Heart right ventricle (tissue), 16 donors: ENCODE data around the gene DEPDC5. TPM values are rescaled to one million over a fixed set of nuclear protein-coding genes. Genes with fewer than 3 reads are reported as not detected.

Experiments
- ATAC-seq, 8 donors: fragments of 200-7000 bp; cut with Tn5 transposase; one replicate each; pipeline ENCODE4 v1.9.1; 2020; ENCODE audit warnings: mild to moderate bottlenecking in 8 of 8, moderate library complexity in 8 of 8, moderate number of reproducible peaks in 1 of 8
- DNase-seq, 2 donors: peaks; one replicate each; pipeline ENCODE4 v3.0.0-alpha.2; 2020
- H3K27ac ChIP-seq, 10 donors: fragments of 200-600 bp; sonication (generic) in 2 of 10; one replicate each; pipeline versions ENCODE4 v1.5.0 to v1.8.0; 2020 to 2022; ENCODE audit warnings: mild to moderate bottlenecking in 3 of 10
- H3K27me3 ChIP-seq, 7 donors: fragments of 200-600 bp; one replicate each; pipeline ENCODE4 v1.8.0; 2021 to 2022; ENCODE audit warnings: mild to moderate bottlenecking in 2 of 7
- H3K36me3 ChIP-seq, 9 donors: fragments of 200-600 bp; sonication (generic) in 1 of 9; one replicate each; pipeline versions ENCODE4 v1.5.0 to v1.8.0; 2020 to 2022; ENCODE audit warnings: mild to moderate bottlenecking in 2 of 9
- H3K4me1 ChIP-seq, 9 donors: fragments of 200-600 bp; sonication (generic) in 1 of 9; one replicate each; pipeline versions ENCODE4 v1.5.0 to v1.8.0; 2020 to 2022; ENCODE audit warnings: mild to moderate bottlenecking in 4 of 9
- H3K4me3 ChIP-seq, 10 donors: fragments of 200-600 bp; sonication (generic) in 2 of 10; one replicate each; pipeline versions ENCODE4 v1.5.0 to v1.8.0; 2020 to 2022; ENCODE audit warnings: mild to moderate bottlenecking in 7 of 10, moderate library complexity in 2 of 10
- H3K9me3 ChIP-seq, 11 donors: fragments of 200-600 bp in 10 of 11; sonication (generic) in 2 of 11; one replicate each; pipeline versions ENCODE4 v1.5.0 to v1.8.0; 2013 to 2022; ENCODE audit warnings: mild to moderate bottlenecking in 2 of 11, control low read depth in 1 of 11, moderate library complexity in 1 of 11
- CTCF ChIP-seq, 9 donors: fragments of 200-600 bp; sonication (generic) in 2 of 9; IDR thresholded peaks; one replicate each; pipeline versions ENCODE4 v1.5.0 to v1.8.0; 2021 to 2022; ENCODE audit warnings: antibody characterized with exemption in 9 of 9, mild to moderate bottlenecking in 5 of 9, moderate library complexity in 1 of 9
- WGBS, 2 donors: extraction: QIAGEN DNeasy Blood & Tissue Kit; methylation state at CpG; one replicate each; pipeline ENCODE4 v1.1.7; 2013; ENCODE audit warnings: inconsistent platforms in 1 of 2; 5-methylcytosine and 5-hydroxymethylcytosine counted together
- intact Hi-C, 10 donors: fragments of 100-400 bp; cut with DNase I; formaldehyde crosslinking; loops; one replicate each; pipeline versions ENCODE4 v1.11.1 to v1.14.2; 2022
- polyA plus RNA-seq, 2 donors: library from polyadenylated mRNA; stranded (reverse); fragments of 200-250 nt; gene quantifications; one replicate each; pipeline ENCODE4 v1.2.3, GENCODE V29; 2013
- total RNA-seq, 10 donors: library from RNA; stranded (reverse); fragmentation: NEBNext Ultra II Directional in 3 of 10; extraction: Animal tissue kit (Norgen Biotek cat#: 25700) in 3 of 10; gene quantifications; one replicate each; pipeline versions ENCODE4 v1.2.1 to v1.2.4, GENCODE V29; 2021 to 2023
- donor health status: Arrhythmogenic right ventricular cardiomyopathy.
- donor health status: ischemic (EF 13 %, LVEDD 7.1; RV severe dilation, severe dysfunction).
- donor health status: healthy with polysubstance abuse.
- donor health status: DM: no; HTN: yes; CAD: no.
- donor health status: DM: no; HTN: no; CAD: no.
- donor health status: ischemic (EF 25% LVEDD 6.9; RV normal size, moderate dysfunction).
- donor health status: ischemic (EF 25% LVEDD 5.7; RV mildly dilated, moderate dysfunction).
- donor health status: healthy.
- donor health status: DM: yes; HTN: yes; CAD: no.
- donor health status: Ischemic cardiomyopathy.
- donor health status: ischemic (EF 35%, LVEDD 5.7; RV mildly dilated, moderate dysfunction).
- donor health status: nonischemic (EF 11% LVEDD 7.7; RV severe dilation, severe dysfunction).
- donor health status: DM: yes; HTN: yes; CAD: no.
- donor health status: PGD.
- donor health status: ischemic (EF 29% LVEDD 5.4; RV normal size, mild dysfunction).
- donor health status: nonischemic (EF 23%, LVEDD 6.1; RV moderate dilation, normal function).

The DEPDC5 gene
- total and polyA plus RNA-seq, 12 donors, result 6.2 to 19.1 (median 14.4) TPM

- TF ChIP-seq CTCF (IDR thresholded peaks at IDR 0.05), result no peak
- intact Hi-C loops, result loop anchor here in 3 of 10 donors (5.0 to 10.0 kb wide), 3 partner anchors 83 to 400 kb away; partner anchors contain the start of gene PISD (in 1 of the 3)
- DNase-seq (peak in 1 of 2 donors; percentile 17), ATAC-seq (peak; percentile 35 to 83 (median 68))
- Histone ChIP-seq H3K4me1 (peaks cover 20 to 63% (median 58%) of the 10 kb centered on the region in 9 donors), H3K4me3 (no peak overlapping the region), H3K27ac (peak overlapping the region; percentile 13 to 83 (median 72)), H3K36me3 (peaks cover 0 to 74% (median 27%) of the 10 kb centered on the region in 9 donors), H3K9me3 (no peaks in the 10 kb centered on the region), H3K27me3 (no peaks in the 10 kb centered on the region)
- WGBS, 2 donors, result 62 to 65% methylated on average over 11 of the region's 11 CpGs
These were observed 201.0 kb downstream of the DEPDC5 start for GRCh38 chr22:31954535-31955523.

GRCh38 chr22:31956360-31956759 lies 202.5 kb downstream of the DEPDC5 start:
- DNase-seq, result no peak
- no peak for TF ChIP-seq CTCF (IDR thresholded peaks at IDR 0.05)
- WGBS, 2 donors, result 95 to 96% methylated on average over 12 of the region's 12 CpGs

More at GRCh38 chr22:31956360-31956759, 202.5 kb downstream of the DEPDC5 start:
- ATAC-seq, result no peak
- no peak overlapping the region for H3K4me3 ChIP-seq
- peaks cover 0 to 59% (median 21%) of the 10 kb centered on the region in 9 donors for H3K36me3 ChIP-seq
- no peaks in the 10 kb centered on the region for H3K9me3 ChIP-seq
- H3K27me3 ChIP-seq, result no peaks in the 10 kb centered on the region
- H3K27ac ChIP-seq, result peak overlapping the region in 1 of 10 donors; percentile 79
- intact Hi-C loops, result loop anchor here in 3 of 10 donors (2.0 to 10.0 kb wide), 3 partner anchors 76 to 402 kb away; partner anchors contain the start of gene PISD (in 1 of the 3)
- H3K4me1 ChIP-seq, result peaks cover 15 to 48% (median 43%) of the 10 kb centered on the region in 9 donors

Other genes with a start within 250 kb of the DEPDC5 start
- 10 to 100 TPM; 16.3 to 30.0 (median 18.7) TPM for gene PISD, start 91.8 kb upstream of the DEPDC5 start, total RNA-seq
- 10 to 100 TPM; 15.5 to 20.6 TPM for gene PISD, start 91.8 kb upstream of the DEPDC5 start, polyA plus RNA-seq
- 10 to 100 TPM; 10.9 to 19.6 (median 17.3) TPM for gene PRR14L, start 3.9 kb upstream of the DEPDC5 start, total RNA-seq
- 1 to 10 TPM; 4.0 to 9.4 TPM for gene PRR14L, start 3.9 kb upstream of the DEPDC5 start, polyA plus RNA-seq
- gene YWHAH, start 190.5 kb downstream of the DEPDC5 start, total RNA-seq, result 100 to 1,000 TPM in 2 of 10 donors, 10 to 100 TPM in 8; 57.7 to 115 (median 75.8) TPM
- gene YWHAH, start 190.5 kb downstream of the DEPDC5 start, polyA plus RNA-seq, result 10 to 100 TPM; 38.8 to 87.2 TPM